Naive B cell (primary cell): ENCODE measurements around the gene DXO. TPM values are rescaled to one million over a fixed set of nuclear protein-coding genes. Genes with fewer than 3 reads are reported as not detected.

Experiments
- ATAC-seq, 2 donors: fragments of 150-1000 bp; cut with Tn5 transposase; 2 replicates each; pipeline ENCODE4 v1.10.0; 2021; ENCODE audit warnings: low read depth in 2 of 2, mild to moderate bottlenecking in 2 of 2, moderate library complexity in 2 of 2
- DNase-seq: peaks from one replicate; pipeline ENCODE4 v3.0.0; 2022
- H3K27ac Mint-ChIP-seq, 6 donors: one replicate each; pipeline ENCODE4 v1.8.0; 2020 to 2022; ENCODE audit warnings: mild to moderate bottlenecking in 6 of 6, mixed read lengths in 6 of 6, moderate library complexity in 5 of 6, inconsistent platforms in 2 of 6
- H3K27me3 Mint-ChIP-seq, 3 donors: one replicate each; pipeline ENCODE4 v1.8.0; 2021 to 2022; ENCODE audit warnings: mixed read lengths in 3 of 3, mild to moderate bottlenecking in 1 of 3
- H3K36me3 Mint-ChIP-seq, 2 donors: one replicate each; pipeline ENCODE4 v1.8.0; 2020 to 2022; ENCODE audit warnings: mixed read lengths in 2 of 2, inconsistent platforms in 1 of 2, mild to moderate bottlenecking in 1 of 2
- H3K4me1 Mint-ChIP-seq, 3 donors: one replicate each; pipeline ENCODE4 v1.8.0; 2020 to 2022; ENCODE audit warnings: mixed read lengths in 3 of 3, inconsistent platforms in 1 of 3, mild to moderate bottlenecking in 1 of 3, moderate library complexity in 1 of 3
- H3K4me3 Mint-ChIP-seq, 8 donors: one replicate each; pipeline ENCODE4 v1.8.0; 2020 to 2022; ENCODE audit warnings: mild to moderate bottlenecking in 8 of 8, mixed read lengths in 8 of 8, moderate library complexity in 8 of 8, inconsistent platforms in 2 of 8
- H3K9me3 Mint-ChIP-seq, 7 donors: one replicate each; pipeline ENCODE4 v1.8.0; 2020 to 2022; ENCODE audit warnings: mixed read lengths in 7 of 7, mild to moderate bottlenecking in 5 of 7, inconsistent platforms in 2 of 7, moderate library complexity in 1 of 7
- polyA plus RNA-seq, 6 donors: library from polyadenylated mRNA; unstranded; fragments of 300-500 nt; fragmentation: Illumina TruSeq; gene quantifications; one replicate each; pipeline ENCODE4 v1.2.3, GENCODE V29; 2021; ENCODE audit warnings: low read depth in 6 of 6

The DXO gene
- polyA plus RNA-seq, 6 donors from 2014 or later, result 15.5 to 24.0 (median 20.5) TPM

DNA sequence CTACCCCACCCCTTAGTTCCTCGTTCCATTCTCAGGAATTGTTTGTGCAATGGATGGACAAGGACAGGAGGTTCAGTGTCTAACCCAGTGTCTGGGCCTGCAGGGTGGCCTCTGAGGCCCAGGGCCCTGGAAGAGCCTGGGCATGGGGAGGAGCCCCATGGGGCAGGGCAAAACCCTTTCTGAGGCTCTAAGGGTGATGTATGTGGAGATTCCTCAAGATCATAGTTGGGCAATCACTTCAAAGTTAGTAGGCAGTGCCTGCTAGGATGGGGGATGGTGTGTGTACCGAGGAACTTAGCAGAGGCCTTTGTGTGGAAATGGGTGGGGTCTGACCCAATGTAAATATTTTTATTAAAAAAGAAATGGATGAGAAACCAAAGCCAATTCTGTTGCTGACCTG lies 51.1 kb downstream of the DXO start:
- Mint-ChIP-seq H3K4me1 (peaks cover 0 to 3% (median 2%) of the 10 kb centered on the region in 3 donors), H3K27ac (no peak overlapping the region), H3K9me3 (no peaks in the 10 kb centered on the region), H3K36me3 (no peaks in the 10 kb centered on the region), H3K27me3 (peaks cover 0 to 5% (median 0%) of the 10 kb centered on the region in 3 donors), H3K4me3 (no peak overlapping the region)
- DNase-seq (no peak), ATAC-seq (no peak)

Other genes starting within 250 kb of the DXO start
- gene MPIG6B, start 248.8 kb downstream of the DXO start, polyA plus RNA-seq, result 1 to 10 TPM in 5 of 6 donors, not detected in 1; 3.0 to 5.1 (median 3.7) TPM
- 10 to 100 TPM; 57.1 to 87.6 (median 82.1) TPM for gene DDAH2, start 242.8 kb downstream of the DXO start, polyA plus RNA-seq
- 100 to 1,000 TPM; 536 to 743 (median 628) TPM for gene CLIC1, start 235.6 kb downstream of the DXO start, polyA plus RNA-seq
- gene MSH5, start 232.1 kb downstream of the DXO start, polyA plus RNA-seq, result 1 to 10 TPM in 5 of 6 donors, not detected in 1; 1.9 to 9.3 (median 2.6) TPM
- under 1 TPM in 1 of 6 donors, not detected in 5; 0.96 TPM for gene SAPCD1, start 209.5 kb downstream of the DXO start, polyA plus RNA-seq
- gene VWA7, start 194.8 kb downstream of the DXO start, polyA plus RNA-seq, result under 1 TPM in 2 of 6 donors, not detected in 4; 0.13 to 0.29 TPM
- gene VARS1, start 176.4 kb downstream of the DXO start, polyA plus RNA-seq, result 10 to 100 TPM; 42.2 to 70.6 (median 50.3) TPM
- gene LSM2, start 165.2 kb downstream of the DXO start, polyA plus RNA-seq, result 100 to 1,000 TPM in 1 of 6 donors, 10 to 100 TPM in 5; 75.4 to 107 (median 92.4) TPM
- 1 to 10 TPM in 1 of 6 donors, under 1 TPM in 4, not detected in 1; 0.45 to 1.4 (median 0.71) TPM for gene HSPA1L, start 156.9 kb downstream of the DXO start, polyA plus RNA-seq
- 10 to 100 TPM in 2 of 6 donors, 1 to 10 TPM in 3, under 1 TPM in 1; 0.23 to 12.1 (median 7.9) TPM for gene HSPA1A, start 156.6 kb downstream of the DXO start, polyA plus RNA-seq
- gene HSPA1B, start 144.4 kb downstream of the DXO start, polyA plus RNA-seq, result 1 to 10 TPM; 1.1 to 2.8 (median 1.8) TPM
- gene NEU1, start 109.3 kb downstream of the DXO start, polyA plus RNA-seq, result 10 to 100 TPM; 10.9 to 19.5 (median 18.2) TPM
- not detected for gene SLC44A4, start 93.1 kb downstream of the DXO start, polyA plus RNA-seq
- 10 to 100 TPM; 29.9 to 50.7 (median 35.9) TPM for gene EHMT2, start 74.4 kb downstream of the DXO start, polyA plus RNA-seq
- under 1 TPM in 1 of 6 donors, not detected in 5; 0.20 TPM for gene ZBTB12, start 70.1 kb downstream of the DXO start, polyA plus RNA-seq
- gene C2, start 44.4 kb downstream of the DXO start, polyA plus RNA-seq, result under 1 TPM in 1 of 6 donors, not detected in 5; 0.31 TPM
- 1 to 10 TPM in 3 of 6 donors, under 1 TPM in 1, not detected in 2; 0.68 to 1.6 (median 1.1) TPM for gene CFB, start 26.0 kb downstream of the DXO start, polyA plus RNA-seq
- 100 to 1,000 TPM in 1 of 6 donors, 10 to 100 TPM in 5; 59.1 to 104 (median 65.3) TPM for gene NELFE, start 13.2 kb downstream of the DXO start, polyA plus RNA-seq
- gene SKIC2, start 13.0 kb downstream of the DXO start, polyA plus RNA-seq, result 10 to 100 TPM; 10.7 to 21.0 (median 18.1) TPM
- under 1 TPM in 3 of 6 donors, not detected in 3; 0.27 to 0.54 (median 0.29) TPM for gene C4A, start 9.9 kb upstream of the DXO start, polyA plus RNA-seq
- 1 to 10 TPM in 1 of 6 donors, under 1 TPM in 1, not detected in 4; 0.60 to 1.0 TPM for gene C4B, start 42.7 kb upstream of the DXO start, polyA plus RNA-seq
- not detected for gene CYP21A2, start 66.3 kb upstream of the DXO start, polyA plus RNA-seq
- under 1 TPM in 2 of 6 donors, not detected in 4; 0.23 to 0.44 TPM for gene TNXB, start 137.2 kb upstream of the DXO start, polyA plus RNA-seq
- gene ATF6B, start 156.1 kb upstream of the DXO start, polyA plus RNA-seq, result 10 to 100 TPM; 25.7 to 35.0 (median 32.4) TPM
- gene FKBPL, start 158.2 kb upstream of the DXO start, polyA plus RNA-seq, result 1 to 10 TPM in 5 of 6 donors, not detected in 1; 1.0 to 3.4 (median 1.6) TPM
- gene PRRT1, start 179.8 kb upstream of the DXO start, polyA plus RNA-seq, result not detected
- 1 to 10 TPM in 4 of 6 donors, under 1 TPM in 1, not detected in 1; 0.96 to 3.0 (median 2.0) TPM for gene PPT2, start 182.0 kb upstream of the DXO start, polyA plus RNA-seq
- gene EGFL8, start 192.5 kb upstream of the DXO start, polyA plus RNA-seq, result not detected
- 10 to 100 TPM in 5 of 6 donors, 1 to 10 TPM in 1; 9.1 to 20.6 (median 13.1) TPM for gene AGPAT1, start 203.9 kb upstream of the DXO start, polyA plus RNA-seq
- gene RNF5, start 206.3 kb upstream of the DXO start, polyA plus RNA-seq, result 100 to 1,000 TPM in 3 of 6 donors, 10 to 100 TPM in 3; 85.9 to 116 (median 102) TPM
- 1 to 10 TPM in 1 of 6 donors, under 1 TPM in 3, not detected in 2; 0.32 to 1.1 (median 0.63) TPM for gene AGER, start 212.1 kb upstream of the DXO start, polyA plus RNA-seq
- 1 to 10 TPM in 5 of 6 donors, under 1 TPM in 1; 0.64 to 4.0 (median 3.1) TPM for gene PBX2, start 218.1 kb upstream of the DXO start, polyA plus RNA-seq
- 100 to 1,000 TPM in 5 of 6 donors, 10 to 100 TPM in 1; 99.0 to 145 (median 125) TPM for gene GPSM3, start 220.5 kb upstream of the DXO start, polyA plus RNA-seq